HG03097 (cell line): ENCODE measurements around the gene SEMA4D.

Source experiments
- ATAC-seq: cut with Tn5 transposase; IDR thresholded peaks from one replicate; pipeline ENCODE4 v1.9.1; 2021; ENCODE audit not compliant: unreplicated experiment, low FRiP score

Gene SEMA4D

GRCh38 chr9:89364666-89365531 lies 133.0 kb downstream of the SEMA4D start:
- ATAC-seq = no peak

GRCh38 chr9:89363921-89364665 lies 133.8 kb downstream of the SEMA4D start:
- no peak for ATAC-seq

GRCh38 chr9:89363311-89363670 lies 134.6 kb downstream of the SEMA4D start:
- no peak for ATAC-seq

DNA sequence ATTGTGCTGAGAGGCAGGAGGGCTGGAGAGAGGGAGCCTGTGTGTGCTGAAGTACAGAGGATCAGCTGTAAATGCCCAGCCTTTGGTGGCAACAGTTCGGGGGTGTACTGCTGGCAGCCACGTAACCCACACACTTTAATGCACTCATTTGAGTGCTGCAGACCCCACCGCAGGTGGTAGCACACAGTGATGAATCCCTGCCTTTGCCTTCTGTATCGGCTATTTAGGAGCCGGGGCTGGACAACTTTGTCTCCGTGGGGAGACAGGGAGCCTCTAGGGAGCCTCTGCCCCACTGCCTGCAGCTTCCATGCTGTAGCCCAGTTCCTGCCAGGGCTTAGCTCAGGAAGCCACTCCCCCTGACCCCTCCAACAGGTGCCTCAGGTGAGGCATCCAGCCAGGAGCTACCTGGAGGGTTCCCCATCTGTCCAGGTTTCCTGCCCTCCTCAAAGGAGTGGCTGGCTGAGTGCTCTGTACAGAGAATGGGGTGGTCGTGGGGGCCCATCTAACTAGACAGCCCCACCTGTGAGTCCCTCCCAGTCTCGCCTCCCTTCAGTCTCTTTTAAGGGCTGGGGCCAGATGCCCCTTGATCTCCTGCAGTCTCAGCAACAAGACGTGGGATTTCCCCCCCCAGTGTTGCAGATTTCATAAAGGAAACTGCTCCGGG lies 135.1 kb downstream of the SEMA4D start:
- ATAC-seq = no peak

- no peak for ATAC-seq
Observed at GRCh38 chr9:89361816-89362646, 135.9 kb downstream of the SEMA4D start.

DNA sequence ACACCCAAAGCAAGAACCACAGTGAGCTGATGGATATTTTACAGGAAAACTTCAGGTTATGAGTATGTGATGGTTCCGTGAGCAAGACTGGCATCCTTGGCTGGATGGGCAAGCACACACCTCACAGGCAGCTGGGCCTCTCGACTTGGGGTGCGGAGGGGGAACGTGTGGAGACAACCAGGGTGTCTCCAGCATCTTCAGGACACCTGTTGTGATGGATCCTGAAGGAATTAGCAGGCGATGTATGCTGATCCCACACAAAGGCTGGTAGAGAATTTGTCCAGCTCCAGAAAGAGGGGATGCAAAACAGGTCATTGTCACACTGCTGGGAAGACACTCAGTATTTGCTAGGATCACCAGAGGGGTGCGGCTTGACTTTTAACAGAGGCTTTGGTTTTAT lies 136.9 kb downstream of the SEMA4D start:
- ATAC-seq = no peak

GRCh38 chr9:89360465-89360864 lies 137.4 kb downstream of the SEMA4D start:
- no peak for ATAC-seq

DNA sequence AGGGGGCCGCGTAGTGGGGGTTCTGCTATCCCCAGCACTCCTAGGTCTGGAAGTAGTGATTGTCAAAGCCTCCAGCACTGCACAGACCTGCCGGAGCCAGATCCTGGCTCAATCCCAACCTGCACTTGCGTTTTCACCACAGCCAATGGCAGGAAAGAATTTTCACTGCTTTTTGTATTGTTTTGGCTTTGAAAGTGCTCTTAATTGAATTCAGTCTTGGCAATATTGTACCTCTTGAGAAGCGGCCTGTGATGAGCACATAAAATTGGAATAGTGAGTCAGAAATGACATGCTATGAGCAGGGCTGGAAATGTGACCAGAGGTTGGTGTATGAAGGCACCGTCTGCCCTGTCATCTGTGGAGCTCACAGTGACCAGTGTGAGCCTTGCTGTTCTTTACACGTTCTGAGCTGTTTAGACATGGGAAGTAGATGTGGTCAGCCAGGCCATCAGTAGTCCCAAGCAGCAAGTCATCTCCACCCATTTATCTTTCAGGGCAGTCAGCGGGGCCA lies 138.1 kb downstream of the SEMA4D start:
- no peak for ATAC-seq

DNA sequence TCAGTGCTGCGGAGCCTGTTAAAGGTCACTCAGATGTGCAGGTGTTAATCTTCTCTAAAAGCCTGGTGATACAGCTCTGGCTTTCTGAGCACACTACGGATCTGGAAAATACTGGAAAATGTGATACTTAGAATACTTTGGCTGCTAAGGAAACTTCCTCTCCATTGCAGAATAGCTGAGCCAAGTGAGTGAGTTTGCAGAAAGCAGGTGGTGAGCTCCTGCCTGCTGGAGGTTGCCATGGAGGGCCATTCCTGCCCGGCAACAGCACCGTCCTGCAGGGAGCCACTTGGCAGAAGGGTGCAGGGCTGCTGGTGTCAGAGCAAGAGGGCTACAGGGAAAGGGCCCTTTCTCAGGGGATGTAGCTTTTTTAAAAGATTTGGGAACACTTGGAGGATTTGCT lies 138.9 kb downstream of the SEMA4D start:
- no peak for ATAC-seq

- no peak for ATAC-seq
Observed at GRCh38 chr9:89358376-89358916, 139.5 kb downstream of the SEMA4D start.

- ATAC-seq = no peak
Observed at GRCh38 chr9:89357331-89358197, 140.3 kb downstream of the SEMA4D start.

GRCh38 chr9:89356782-89357181 lies 141.1 kb downstream of the SEMA4D start:
- no peak for ATAC-seq

- no peak for ATAC-seq
Observed at GRCh38 chr9:89354471-89354870, 143.4 kb downstream of the SEMA4D start.

DNA sequence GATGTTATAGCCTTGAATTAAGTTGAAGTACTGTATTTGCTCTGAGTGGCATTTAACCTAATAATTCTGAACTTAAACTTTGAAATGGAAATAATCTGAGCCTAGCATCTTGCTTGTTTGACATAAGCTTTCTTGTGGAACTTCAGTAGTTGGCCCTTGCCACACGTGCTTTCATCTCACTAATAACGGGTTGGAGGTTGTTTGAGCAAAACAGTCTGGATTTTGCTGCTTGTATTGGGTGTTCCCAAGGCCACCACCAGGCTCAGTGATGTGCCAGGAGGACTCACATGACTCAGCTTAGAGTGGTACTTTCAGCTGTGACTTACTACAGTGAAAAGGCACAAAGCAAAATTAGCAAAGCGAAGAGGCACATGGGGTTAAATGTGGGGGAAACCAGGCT lies 143.9 kb downstream of the SEMA4D start:
- ATAC-seq = no peak

GRCh38 chr9:89352874-89353649 lies 144.9 kb downstream of the SEMA4D start:
- no peak for ATAC-seq

DNA sequence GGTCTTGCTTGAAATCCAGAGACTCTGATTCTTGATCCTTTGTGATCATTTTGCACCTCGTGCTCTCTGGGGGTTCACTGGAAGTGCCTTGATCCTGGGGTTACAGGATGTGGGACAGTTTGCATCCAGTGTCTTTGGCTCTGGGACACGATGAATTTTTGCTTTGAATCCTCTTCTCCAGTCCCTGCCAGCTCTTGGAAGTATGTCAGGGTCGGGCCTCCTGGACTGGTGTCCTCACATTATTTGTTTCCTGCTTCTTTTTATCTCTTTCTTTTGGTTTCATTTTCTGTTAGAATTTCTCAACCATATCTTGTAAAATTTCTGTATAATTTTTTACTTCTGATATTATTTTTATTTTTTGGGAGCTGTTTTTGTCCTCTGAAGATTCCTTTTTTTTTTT lies 145.5 kb downstream of the SEMA4D start:
- ATAC-seq = no peak

GRCh38 chr9:89351584-89352300 lies 146.2 kb downstream of the SEMA4D start:
- ATAC-seq = no peak
